Fibroblast of pulmonary artery (primary cell): ENCODE measurements around the gene GPC5.
A peak's percentile ranks its signal among the peaks of the same experiment; 100 is the strongest.

Experiments used
- DNase-seq: peaks from one replicate; pipeline ENCODE4 v3.0.0-alpha.2; 2010; ENCODE audit warnings: low read depth
- H3K4me3 ChIP-seq: replicated peaks from 2 replicates; pipeline ENCODE4 v1.5.1; 2011; ENCODE audit warnings: low read depth, mild to moderate bottlenecking, control low read depth, low read length, moderate library complexity
- TF ChIP-seq, protein P1 (sequence below): IDR thresholded peaks from 2 replicates; pipeline ENCODE4 v1.5.1; 2011; ENCODE audit warnings: mild to moderate bottlenecking, control low read depth, low read length, inconsistent platforms; ENCODE audit errors: missing control alignments

The GPC5 gene

DNA sequence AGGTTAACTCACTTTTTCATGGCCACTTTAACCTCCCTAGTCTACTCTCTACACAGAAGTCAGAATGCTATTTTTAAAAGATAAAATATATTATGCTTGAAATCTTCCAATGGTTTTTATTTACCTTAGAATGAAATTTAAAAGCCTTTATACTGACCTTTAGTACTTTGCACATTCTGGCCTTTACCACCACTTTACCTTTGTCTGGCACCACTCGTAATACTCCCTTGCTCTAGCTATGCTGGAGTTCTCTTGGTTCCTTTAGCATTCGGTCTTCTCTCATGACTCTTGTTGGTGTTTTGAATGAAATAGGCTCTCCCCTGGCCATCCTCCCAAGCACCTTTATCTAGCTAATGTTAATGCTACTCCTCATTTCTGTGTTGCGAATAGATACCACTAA, 310.8 kb downstream of the GPC5 start:
- no peak for DNase-seq
- no peak overlapping the region for H3K4me3 ChIP-seq
- TF ChIP-seq, protein P1, sequence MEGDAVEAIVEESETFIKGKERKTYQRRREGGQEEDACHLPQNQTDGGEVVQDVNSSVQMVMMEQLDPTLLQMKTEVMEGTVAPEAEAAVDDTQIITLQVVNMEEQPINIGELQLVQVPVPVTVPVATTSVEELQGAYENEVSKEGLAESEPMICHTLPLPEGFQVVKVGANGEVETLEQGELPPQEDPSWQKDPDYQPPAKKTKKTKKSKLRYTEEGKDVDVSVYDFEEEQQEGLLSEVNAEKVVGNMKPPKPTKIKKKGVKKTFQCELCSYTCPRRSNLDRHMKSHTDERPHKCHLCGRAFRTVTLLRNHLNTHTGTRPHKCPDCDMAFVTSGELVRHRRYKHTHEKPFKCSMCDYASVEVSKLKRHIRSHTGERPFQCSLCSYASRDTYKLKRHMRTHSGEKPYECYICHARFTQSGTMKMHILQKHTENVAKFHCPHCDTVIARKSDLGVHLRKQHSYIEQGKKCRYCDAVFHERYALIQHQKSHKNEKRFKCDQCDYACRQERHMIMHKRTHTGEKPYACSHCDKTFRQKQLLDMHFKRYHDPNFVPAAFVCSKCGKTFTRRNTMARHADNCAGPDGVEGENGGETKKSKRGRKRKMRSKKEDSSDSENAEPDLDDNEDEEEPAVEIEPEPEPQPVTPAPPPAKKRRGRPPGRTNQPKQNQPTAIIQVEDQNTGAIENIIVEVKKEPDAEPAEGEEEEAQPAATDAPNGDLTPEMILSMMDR = no peak

DNA sequence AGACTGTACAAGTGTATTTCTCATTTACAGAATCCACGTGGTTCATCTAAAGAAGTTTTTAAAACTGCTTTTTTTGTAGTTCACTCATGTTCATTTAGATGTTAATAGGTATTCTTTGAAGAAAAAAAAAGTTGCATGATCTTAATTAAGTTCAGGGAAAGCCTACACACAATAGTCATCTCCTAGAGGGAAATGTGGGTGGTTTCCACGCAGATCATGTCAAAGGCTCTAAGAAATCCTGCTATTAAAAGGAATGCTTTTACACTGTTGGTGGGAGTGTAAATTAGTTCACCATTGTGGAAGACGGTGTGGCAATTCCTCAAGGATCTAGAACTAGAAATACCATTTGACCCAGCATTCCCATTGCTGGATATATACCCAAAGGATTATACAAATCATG, 312.3 kb downstream of the GPC5 start:
- no peak overlapping the region for H3K4me3 ChIP-seq
- DNase-seq = no peak
- TF ChIP-seq, protein P1 = no peak

DNA sequence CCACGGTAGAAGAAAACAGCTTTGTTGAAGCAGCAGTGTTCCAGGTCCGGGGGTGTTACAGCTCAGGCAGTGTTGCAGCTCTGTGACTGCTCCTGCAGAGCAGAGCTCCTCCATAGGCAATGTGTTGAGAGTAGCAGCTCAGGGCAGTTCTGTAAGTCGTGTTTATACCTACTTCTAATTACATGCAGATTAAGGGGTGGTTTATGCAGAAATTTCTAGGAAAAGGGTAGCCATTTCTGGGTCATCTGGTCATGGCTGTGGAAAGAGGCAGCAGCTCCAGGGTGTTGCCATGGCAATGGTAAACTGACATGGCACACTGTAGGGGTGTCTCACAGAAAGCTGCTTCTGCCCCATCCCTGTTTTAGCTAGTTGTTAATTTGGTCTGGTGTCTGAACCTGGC, 316.4 kb downstream of the GPC5 start:
- TF ChIP-seq, protein P1 = no peak
- H3K4me3 ChIP-seq = no peak overlapping the region
- no peak for DNase-seq

DNA sequence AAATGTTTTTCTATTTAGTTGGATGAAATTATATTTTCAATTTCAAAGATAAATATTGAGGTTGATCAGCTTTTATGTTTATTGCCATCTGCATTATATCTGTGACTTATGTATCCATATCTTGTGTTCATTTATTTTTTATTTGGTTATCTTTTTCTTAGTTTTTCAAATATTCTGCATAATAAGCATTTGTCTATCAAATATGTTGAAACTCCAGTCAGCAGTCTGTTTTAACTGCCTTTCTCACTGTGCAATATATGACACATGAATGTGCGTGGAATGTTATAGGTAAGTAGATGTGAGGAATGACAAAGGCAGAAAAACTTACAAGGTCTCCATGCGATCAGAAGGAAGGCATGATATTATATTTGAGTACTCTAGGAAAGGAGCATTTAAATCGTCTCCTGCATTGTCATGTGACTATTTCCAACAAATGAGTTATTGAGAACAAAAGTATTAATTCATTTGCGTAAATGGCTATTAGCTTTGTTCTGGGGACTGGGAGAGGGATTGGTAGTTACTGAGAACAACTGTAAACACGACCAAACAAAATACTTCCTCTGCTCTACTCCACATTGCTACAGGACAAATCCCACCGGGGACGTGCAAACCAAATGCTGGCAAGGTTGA, 318.1 kb downstream of the GPC5 start:
- H3K4me3 ChIP-seq = no peak overlapping the region
- TF ChIP-seq, protein P1 = no peak

GRCh38 chr13:91719033-91719432, 320.6 kb downstream of the GPC5 start:
- H3K4me3 ChIP-seq = no peak overlapping the region
- TF ChIP-seq, protein P1 = no peak
- DNase-seq = peak; percentile 5

More for the DNA sequence above, 318.1 kb downstream of the GPC5 start:
- no peak for DNase-seq

GRCh38 chr13:91721413-91721812, 323.0 kb downstream of the GPC5 start:
- no peak overlapping the region for H3K4me3 ChIP-seq
- no peak for DNase-seq
- TF ChIP-seq, protein P1 = no peak

DNA sequence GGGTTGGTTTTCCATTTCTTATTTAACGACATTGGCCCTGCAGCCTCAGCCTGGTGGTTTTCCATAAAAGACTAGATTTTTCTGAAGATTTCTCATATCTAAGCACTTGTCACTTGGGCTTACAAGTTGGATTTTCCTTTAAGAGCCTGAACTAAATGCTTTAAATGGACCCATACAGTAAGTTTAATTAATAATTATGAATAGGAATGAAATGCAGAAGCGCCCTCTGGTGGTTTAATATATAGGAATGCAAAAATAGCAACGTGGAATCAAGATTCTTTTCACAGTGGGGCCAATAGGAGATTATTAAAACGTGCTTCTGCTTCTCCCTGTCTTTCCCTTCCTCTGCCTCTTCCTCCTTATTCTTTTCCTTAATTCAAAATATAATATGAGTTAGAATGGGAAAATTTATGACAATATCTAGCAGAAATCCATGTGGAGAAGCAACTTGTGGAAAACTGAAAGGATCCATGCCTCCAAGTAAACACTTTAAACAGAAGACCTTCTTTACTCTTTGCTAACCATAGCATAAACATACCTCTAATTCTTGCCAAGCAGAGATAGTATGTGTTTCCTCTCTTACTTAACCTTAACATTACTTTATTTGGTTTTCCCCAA, 324.0 kb downstream of the GPC5 start:
- TF ChIP-seq, protein P1 = peak; percentile 60
- no peak overlapping the region for H3K4me3 ChIP-seq
- DNase-seq = peak; percentile 45
